ENCODE measurements around the gene FGFR3. TPM values are rescaled to one million over a fixed set of nuclear protein-coding genes. Genes with fewer than 3 reads are reported as not detected.
A peak's percentile ranks its signal among the peaks of the same experiment; 100 is the strongest.

Gene FGFR3
- total and polyA plus RNA-seq, 2 of the 8 experiments (the other 6 are each of a cell fraction or from before 2014, with no cell fraction given): 9.0 to 19.5 TPM

- POLR2A ChIA-PET (ENCODE audit: partially characterized antibody): interaction anchor here (0.9 to 11.0 kb wide), 11 partner anchors 9 to 266 kb away, joined by 3 to 170 read pairs (median 4); no protein-coding TSS in a partner anchor
- peaks cover 5 to 44% (median 36%) of the 10 kb centered on the region in 4 experiments for H3K27me3 ChIP-seq (replicated peaks in 1 of 4; ENCODE audit: control insufficient read depth in 3 of 4, extremely low read depth in 1 of 4, insufficient read depth in 3 of 4, low read length in 3 of 4)
- TF ChIP-seq RXRA (IDR thresholded peaks at IDR 0.05; ENCODE audit: insufficient read depth, low read depth, low read length) (no peak), SP1 (IDR thresholded peaks at IDR 0.05; ENCODE audit: low read depth, low read length) (no peak), CEBPB (IDR thresholded peaks at IDR 0.05; ENCODE audit: low read depth, low read length) (no peak), CREB1 (IDR thresholded peaks at IDR 0.05) (peak; percentile 36; the same call in 1 of the 2 replicates), NRF1 (IDR thresholded peaks at IDR 0.05; ENCODE audit: low read depth, low read length) (no peak), RNF2 (IDR thresholded peaks at IDR 0.05; ENCODE audit: borderline replicate concordance, low read depth, low read length, missing control alignments, poor library complexity, severe bottlenecking) (peak; percentile 24), NANOG (IDR thresholded peaks at IDR 0.05; ENCODE audit: insufficient read depth, low read depth, low read length, poor library complexity, severe bottlenecking) (no peak), RFX5 (IDR thresholded peaks at IDR 0.05; ENCODE audit: borderline replicate concordance, low read depth, low read length) (no peak), TEAD4 (IDR thresholded peaks at IDR 0.05; ENCODE audit: low read depth, low read length) (0 out of 2 replicates have a peak, but pooled peaks have one; percentile 10)
- TF ChIP-seq, protein P1, sequence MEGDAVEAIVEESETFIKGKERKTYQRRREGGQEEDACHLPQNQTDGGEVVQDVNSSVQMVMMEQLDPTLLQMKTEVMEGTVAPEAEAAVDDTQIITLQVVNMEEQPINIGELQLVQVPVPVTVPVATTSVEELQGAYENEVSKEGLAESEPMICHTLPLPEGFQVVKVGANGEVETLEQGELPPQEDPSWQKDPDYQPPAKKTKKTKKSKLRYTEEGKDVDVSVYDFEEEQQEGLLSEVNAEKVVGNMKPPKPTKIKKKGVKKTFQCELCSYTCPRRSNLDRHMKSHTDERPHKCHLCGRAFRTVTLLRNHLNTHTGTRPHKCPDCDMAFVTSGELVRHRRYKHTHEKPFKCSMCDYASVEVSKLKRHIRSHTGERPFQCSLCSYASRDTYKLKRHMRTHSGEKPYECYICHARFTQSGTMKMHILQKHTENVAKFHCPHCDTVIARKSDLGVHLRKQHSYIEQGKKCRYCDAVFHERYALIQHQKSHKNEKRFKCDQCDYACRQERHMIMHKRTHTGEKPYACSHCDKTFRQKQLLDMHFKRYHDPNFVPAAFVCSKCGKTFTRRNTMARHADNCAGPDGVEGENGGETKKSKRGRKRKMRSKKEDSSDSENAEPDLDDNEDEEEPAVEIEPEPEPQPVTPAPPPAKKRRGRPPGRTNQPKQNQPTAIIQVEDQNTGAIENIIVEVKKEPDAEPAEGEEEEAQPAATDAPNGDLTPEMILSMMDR (IDR thresholded peaks at IDR 0.05; ENCODE audit: control extremely low read depth in 1 of 3, insufficient read depth in 1 of 3, low read depth in 1 of 3, low read length in 3 of 3): no peak
Measured at GRCh38 chr4:1794809-1795298, 1.8 kb downstream of the FGFR3 start.

More at GRCh38 chr4:1794809-1795298, 1.8 kb downstream of the FGFR3 start:
- no peaks in the 10 kb centered on the region for H3K9me3 ChIP-seq (ENCODE audit: insufficient read depth in 2 of 2, low read depth in 1 of 2, low read length in 1 of 2)
- FAIRE-seq (no peak), DNase-seq (ENCODE audit: low read depth in 1 of 2, low spot score in 2 of 2) (no peak)
- peaks cover 0 to 5% of the 10 kb centered on the region in 2 experiments; a peak in 1 of 4 replicates for H3K79me2 ChIP-seq (ENCODE audit: control insufficient read depth in 1 of 2, insufficient read depth in 2 of 2, low read length in 2 of 2)
- H3K23me2 ChIP-seq (ENCODE audit: low read depth, low read length): peaks cover 17% of the 10 kb centered on the region; the same call in 1 of the 2 replicates
- peak overlapping the region; percentile 55 to 71 (median 64) for H3K4me3 ChIP-seq (ENCODE audit: extremely low read depth in 1 of 4, insufficient read depth in 2 of 4, low read depth in 3 of 4, low read length in 4 of 4)
- CTCF ChIA-PET (ENCODE audit: partially characterized antibody): interaction anchor here (71.2 kb wide), 1 partner anchor 30 kb away, joined by 2507 read pairs; no protein-coding TSS in a partner anchor
- H2BK15ac ChIP-seq (ENCODE audit: low read length): no peak overlapping the region
- H4K5ac ChIP-seq (ENCODE audit: insufficient read length, low read depth, low read length): no peak overlapping the region
- no peak overlapping the region for H2BK12ac ChIP-seq (ENCODE audit: low read depth, low read length)
- H3K27ac ChIP-seq (ENCODE audit: low read depth, low read length): no peak overlapping the region
- H2AFZ ChIP-seq (ENCODE audit: low read length): no peak overlapping the region
- H3K23ac ChIP-seq (ENCODE audit: insufficient read length): no peak overlapping the region
- H4K8ac ChIP-seq (ENCODE audit: extremely low read depth, insufficient read depth, low read length): no peak overlapping the region
- H4K91ac ChIP-seq (replicated peaks; ENCODE audit: insufficient read length, low read length): no peak overlapping the region
- 1% methylated on average over 30 of the region's 68 CpGs; no CpG with 5 or more reads in 1 of the 2 experiments for WGBS, 2 experiments (ENCODE audit: extremely low coverage in 1 of 2, insufficient coverage in 1 of 2, insufficient read length in 1 of 2, insufficient replicate concordance in 2 of 2, low coverage in 1 of 2, low lambda C conversion rate in 2 of 2, missing lambda C conversion rate in 1 of 2)
- no peak overlapping the region for H3K18ac ChIP-seq (ENCODE audit: extremely low read depth, low read length)
- no peak overlapping the region for H3K4ac ChIP-seq (replicated peaks; ENCODE audit: insufficient read length, low read depth, low read length)
- no peak overlapping the region for H3K14ac ChIP-seq (ENCODE audit: insufficient read length)
- no peak overlapping the region for H3K9ac ChIP-seq (replicated peaks in 1 of 4; ENCODE audit: extremely low read depth in 1 of 4, low read depth in 3 of 4, low read length in 3 of 4)
- H2AK5ac ChIP-seq (ENCODE audit: low read depth, low read length): no peak overlapping the region
- H3K56ac ChIP-seq (replicated peaks; ENCODE audit: insufficient read length, low read depth, low read length): no peak overlapping the region
- H2BK20ac ChIP-seq (ENCODE audit: low read length): no peak overlapping the region
- H3K79me1 ChIP-seq (ENCODE audit: low read depth, low read length): peaks cover 10% of the 10 kb centered on the region; the same call in 1 of the 2 replicates
- no peak overlapping the region for H2BK120ac ChIP-seq (replicated peaks; ENCODE audit: low read depth, low read length)
- no peak overlapping the region for H2BK5ac ChIP-seq (ENCODE audit: low read depth, low read length)
- peak overlapping the region; percentile 66 to 91 for H3K4me2 ChIP-seq (ENCODE audit: insufficient read depth in 1 of 2, low read depth in 2 of 2, low read length in 2 of 2)
- peaks cover 9 to 13% of the 10 kb centered on the region in 2 experiments for H4K20me1 ChIP-seq (replicated peaks in 1 of 2; ENCODE audit: control insufficient read depth in 1 of 2, insufficient read depth in 2 of 2, low read length in 2 of 2)
- peaks cover 0 to 19% (median 9%) of the 10 kb centered on the region in 4 experiments; a peak in 6 of 7 replicates for H3K4me1 ChIP-seq (replicated peaks in 1 of 4; ENCODE audit: control insufficient read depth in 3 of 4, insufficient read depth in 4 of 4, low read length in 3 of 4)
- peaks cover 0 to 4% (median 0%) of the 10 kb centered on the region in 4 experiments; a peak in 2 of 8 replicates for H3K36me3 ChIP-seq (ENCODE audit: control insufficient read depth in 2 of 4, insufficient read depth in 4 of 4, low read length in 3 of 4)

All from H1 (cell line).